ENCODE measurements around the gene GABRR3.

- TF ChIP-seq CTCF (IDR thresholded peaks at IDR 0.05) (no peak), POLR2AphosphoS5 (IDR thresholded peaks at IDR 0.05; ENCODE audit: low read depth, low read length) (no peak), TCF7L2 (IDR thresholded peaks at IDR 0.05; ENCODE audit: low read depth, low read length) (no peak)
Measured at GRCh38 chr3:97990624-97991292, 44.4 kb downstream of the GABRR3 start.

All from Panc1 (cell line).